ENCODE results near the gene LMBR1L.
"Not testable (repeated sequence)": the region's sequence is repeated elsewhere in the genome, so short reads cannot be mapped to it uniquely, and the experiment has no call there.

LMBR1L gene, protein sequence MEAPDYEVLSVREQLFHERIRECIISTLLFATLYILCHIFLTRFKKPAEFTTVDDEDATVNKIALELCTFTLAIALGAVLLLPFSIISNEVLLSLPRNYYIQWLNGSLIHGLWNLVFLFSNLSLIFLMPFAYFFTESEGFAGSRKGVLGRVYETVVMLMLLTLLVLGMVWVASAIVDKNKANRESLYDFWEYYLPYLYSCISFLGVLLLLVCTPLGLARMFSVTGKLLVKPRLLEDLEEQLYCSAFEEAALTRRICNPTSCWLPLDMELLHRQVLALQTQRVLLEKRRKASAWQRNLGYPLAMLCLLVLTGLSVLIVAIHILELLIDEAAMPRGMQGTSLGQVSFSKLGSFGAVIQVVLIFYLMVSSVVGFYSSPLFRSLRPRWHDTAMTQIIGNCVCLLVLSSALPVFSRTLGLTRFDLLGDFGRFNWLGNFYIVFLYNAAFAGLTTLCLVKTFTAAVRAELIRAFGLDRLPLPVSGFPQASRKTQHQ

DNA sequence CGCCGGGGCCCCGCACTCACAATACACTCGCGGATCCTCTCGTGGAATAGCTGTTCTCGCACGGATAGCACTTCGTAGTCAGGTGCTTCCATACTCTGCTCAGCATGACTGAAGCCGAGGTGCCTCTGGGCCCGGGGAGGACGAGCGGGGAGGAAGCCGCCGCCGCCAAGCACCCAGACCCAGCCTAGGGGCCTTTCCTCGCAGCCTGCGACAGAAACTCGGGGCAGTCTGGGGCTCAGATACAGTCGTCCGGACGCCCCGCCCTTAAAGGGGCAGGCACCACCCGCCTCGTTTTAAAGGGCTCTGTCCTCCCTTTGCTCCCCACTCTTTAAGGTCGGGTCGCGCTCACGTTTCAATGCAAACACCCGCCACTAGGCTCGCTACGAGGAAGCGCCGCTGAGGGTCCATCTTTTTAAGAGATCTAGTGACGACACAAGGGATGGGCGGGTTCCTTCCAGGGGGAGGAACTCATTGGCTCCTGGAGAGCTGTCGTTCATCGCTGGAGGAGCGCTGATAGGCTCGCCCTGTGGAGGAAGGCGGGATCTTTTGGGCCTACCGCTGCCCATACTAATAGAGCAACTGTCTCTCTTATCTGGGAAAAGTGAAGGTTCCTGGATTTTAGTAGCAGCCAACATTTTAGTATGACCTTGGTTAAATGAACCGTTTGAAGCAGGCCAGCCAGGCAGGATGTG lies at the start of gene LMBR1L:
TSS of gene LMBR1L (minus strand) at position 384 of the 692 bp plus-strand sequence. CDS start at position 92, 292 bp downstream.
- peak; percentile 96 for DNase-seq

DNA sequence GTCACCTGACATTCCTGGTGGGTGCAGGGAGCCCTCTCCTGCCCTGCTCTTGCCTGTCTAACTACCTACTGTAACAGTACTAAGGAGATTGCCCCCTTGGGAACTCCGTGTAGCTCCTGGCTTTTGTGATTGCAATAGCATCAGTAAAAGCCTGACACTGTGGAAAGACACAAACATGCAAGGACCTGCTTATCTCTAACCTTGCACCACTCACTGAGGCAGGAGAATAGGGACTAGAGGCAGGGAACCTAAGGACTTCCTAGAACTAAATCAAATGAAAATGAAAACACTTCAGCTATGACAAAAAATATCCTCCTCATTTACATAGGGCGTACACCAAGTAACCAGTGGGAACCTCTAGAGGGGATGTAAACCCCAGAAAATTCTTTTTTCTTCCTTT lies 49.8 kb upstream of the LMBR1L start:
- no peak for DNase-seq

DNA sequence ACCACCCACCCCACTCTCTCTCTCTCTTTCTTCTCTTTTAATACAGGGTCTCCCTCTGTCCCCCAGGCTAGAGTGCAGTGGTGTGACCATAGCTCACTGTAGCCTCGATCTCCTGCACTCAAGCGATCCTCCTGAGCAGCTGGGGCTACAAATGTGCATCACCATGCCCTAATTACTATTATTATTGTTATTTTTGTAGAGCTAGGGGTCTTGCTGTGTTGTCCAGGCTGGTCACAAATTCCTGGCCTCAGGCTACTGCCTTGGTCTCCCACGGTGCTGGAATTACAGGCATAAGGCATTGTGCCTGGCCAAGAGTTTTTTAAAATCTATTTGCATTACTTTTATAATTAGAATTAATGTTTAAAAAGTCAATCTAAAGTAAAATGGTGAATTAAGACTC lies 43.6 kb upstream of the LMBR1L start:
- no peak for DNase-seq

DNA sequence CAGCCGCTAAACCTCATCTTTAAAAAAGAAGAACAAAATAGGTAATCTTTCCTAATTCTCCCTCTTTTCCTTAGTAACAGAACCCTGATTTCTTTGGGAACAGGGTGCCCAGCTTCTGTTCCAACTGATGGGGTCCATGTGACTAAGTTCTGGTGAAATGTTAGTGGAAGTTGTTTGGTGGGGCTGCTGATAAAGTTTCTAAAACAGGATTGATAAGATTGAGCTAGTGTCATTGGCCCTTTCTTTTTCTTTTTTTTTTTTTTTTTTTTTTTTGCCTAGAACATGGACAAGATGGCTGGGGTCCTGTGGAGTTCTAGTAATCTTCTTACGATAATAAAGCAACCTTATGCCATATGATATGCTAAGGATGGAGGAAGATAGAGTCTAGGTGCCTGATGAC lies 36.7 kb upstream of the LMBR1L start:
- DNase-seq: no peak

DNA sequence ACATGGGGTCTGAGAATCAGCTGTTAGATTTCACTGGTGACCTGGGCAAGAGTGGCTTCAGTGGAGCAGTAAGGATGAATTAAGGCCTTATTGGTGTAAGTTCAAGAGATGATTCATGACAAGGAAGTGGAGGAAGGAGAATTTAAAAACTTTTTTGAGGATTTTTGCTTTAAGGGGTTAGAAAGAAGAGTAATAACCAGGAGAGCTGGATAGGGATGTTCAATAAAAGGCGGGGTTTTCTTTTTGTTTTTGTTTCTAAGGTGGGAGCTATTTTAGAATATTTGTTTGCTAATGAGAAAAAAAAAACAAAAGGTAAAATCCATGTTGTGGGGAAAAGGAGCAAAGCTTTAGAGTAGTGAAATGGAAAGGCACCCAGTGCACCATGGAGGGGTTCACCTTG lies 35.8 kb upstream of the LMBR1L start:
- DNase-seq: no peak

DNA sequence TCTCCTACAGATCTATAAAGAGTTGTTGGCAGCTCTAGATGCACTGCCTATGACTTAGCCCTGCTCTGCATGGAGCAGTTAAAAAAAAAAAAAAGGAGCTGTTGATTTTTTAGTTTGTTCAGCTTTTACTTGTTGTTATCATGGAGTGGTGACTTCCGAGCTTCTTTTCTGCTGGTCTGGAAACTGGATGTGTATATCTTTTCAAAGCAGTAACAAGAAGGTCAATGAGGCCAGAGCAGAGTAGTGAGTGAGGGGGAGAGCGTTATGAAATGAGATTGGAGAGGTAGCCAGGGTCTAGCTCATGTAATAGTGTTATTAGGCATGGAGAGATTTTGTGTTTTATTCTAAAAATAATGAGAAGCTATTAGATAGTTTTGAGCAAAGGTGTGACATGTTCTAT lies 33.7 kb upstream of the LMBR1L start:
- no peak for DNase-seq

DNA sequence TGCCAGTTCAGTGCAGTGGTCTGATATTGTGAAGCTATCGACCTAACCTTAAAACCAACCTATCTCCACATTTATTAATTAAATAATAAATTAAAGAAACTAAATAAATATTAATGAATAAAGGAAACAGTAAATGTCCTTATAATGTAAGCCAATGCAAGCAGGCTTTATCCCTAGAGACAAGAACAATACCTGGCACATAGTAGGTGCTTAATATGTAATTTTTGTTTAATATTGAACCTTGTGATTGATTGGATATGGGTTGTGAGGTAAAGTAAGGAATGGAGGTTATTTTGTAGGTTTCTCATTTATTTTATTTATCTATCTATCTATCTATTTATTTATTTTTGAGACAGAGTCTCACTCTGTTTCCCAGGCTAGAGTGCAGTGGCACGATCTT lies 28.4 kb upstream of the LMBR1L start:
- DNase-seq: no peak

DNA sequence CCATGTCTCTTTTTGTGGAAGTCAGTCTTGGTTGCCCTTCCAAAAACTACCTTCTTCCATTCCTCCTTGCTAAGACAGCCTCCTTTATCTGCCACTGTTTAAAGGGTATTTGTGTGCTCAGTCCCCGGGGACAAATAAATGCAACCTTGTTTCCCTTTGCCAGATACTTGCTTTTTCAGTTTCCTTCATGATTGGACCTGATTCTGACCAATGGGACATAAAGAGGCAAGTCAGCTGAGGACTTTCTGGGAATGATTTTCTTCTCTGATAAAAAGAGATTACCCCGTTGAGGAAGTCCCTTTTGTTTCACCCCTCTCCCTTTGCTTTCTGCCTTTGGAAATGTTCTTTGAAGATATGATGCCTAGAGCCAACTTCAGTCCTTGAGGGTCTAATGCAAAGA lies 27.9 kb upstream of the LMBR1L start:
- DNase-seq: no peak

DNA sequence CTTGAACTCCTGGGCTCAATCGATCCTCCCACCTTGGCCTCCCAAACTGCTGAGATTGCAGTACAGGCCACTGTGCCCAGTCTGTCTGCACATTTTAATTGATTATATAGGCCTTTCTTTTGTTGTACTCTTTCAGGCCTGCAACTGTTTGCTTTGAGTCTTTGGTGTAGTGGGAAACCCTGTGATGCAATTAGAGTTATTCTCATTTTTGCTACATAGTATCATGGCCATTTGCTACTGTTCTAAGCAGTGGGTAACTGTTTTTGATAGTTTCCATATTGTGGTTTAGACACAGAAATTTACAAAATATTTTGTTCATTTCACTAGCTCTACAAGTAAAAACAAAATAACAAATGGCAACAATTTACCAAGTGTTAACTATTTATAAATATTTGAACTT lies 26.8 kb upstream of the LMBR1L start:
- no peak for DNase-seq

DNA sequence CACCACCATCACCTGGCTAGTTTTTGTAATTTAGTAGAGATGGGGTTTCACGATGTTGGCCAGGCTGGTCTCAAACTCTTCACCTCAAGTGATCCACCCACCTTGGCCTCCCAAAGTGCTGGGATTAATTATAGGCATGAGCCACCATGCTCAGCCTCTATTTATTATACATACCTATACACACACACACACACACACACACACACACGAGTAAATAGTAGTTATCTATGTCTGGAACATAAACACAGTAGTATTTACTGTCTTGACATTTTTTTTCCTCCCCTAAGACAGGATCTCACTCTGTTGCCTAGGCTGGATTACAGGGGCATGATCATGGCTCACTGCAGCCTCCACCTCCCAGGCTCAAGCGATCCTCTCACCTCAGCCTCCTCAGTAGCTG lies 26.4 kb upstream of the LMBR1L start:
- DNase-seq: not testable (repeated sequence)

DNA sequence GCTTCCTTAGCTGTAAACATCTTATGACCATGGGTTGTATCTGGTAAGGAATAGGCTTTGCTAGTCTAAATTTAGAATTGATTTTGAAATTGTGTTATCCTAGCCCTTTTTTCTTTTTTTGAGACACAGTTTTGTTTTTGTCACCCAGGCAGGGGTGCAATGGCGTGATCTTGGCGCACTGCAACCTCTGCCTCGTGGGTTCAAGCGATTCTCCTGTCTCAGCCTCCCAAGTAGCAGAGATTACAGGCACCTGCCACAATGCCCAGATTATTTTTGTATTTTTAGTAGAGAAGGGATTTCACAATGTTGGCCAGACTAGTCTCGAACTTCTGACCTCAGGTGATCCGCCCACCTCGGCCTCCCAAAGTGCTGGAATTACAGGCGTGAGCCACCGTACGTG lies 22.9 kb upstream of the LMBR1L start:
- no peak for DNase-seq

DNA sequence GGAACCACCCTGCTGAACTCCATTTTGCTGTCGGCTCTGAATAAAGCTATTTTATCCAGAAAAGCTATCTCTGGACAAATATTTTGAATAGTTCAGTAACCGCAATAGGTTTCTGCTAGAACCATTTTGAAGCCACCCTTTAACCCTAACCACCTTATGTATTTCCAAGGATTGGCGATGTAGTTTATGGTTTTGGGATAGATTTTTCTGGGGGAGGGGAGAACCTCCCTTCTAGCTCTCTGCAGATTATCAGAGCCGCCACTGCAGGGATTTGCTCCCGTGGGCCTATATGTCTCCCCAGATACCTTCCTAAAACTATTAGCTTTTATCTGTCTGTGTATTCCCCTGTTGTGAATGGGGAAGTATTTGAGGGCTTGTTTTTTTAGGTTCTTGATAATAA lies 22.4 kb upstream of the LMBR1L start:
- no peak for DNase-seq

DNA sequence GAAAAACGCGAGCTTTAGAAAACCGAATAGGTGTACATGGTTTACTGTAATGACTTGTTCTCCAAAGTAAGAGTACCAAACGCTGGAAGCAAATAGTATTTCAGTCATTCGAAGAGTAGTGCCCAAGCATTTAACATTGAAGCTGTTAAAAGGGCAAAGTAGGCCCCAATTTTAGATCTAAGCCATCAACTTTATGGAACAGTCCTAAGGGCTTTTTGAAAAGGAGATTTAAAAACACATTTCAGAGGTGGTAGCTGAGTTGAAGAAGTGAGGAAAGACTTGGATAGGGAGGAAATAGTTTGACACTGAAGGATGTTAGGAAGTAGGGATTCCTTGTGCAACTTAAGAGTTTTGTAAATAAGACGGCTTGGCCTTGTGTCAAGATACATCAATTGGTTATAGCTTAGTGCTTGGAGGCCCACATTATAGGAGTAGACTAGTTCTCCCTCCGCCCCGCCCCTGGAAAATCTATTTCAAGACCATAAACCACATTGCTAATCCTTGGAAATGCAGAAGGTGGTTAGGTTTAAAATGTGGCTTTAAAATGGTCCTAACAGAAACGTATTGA lies 21.3 kb upstream of the LMBR1L start:
- no peak for DNase-seq

DNA sequence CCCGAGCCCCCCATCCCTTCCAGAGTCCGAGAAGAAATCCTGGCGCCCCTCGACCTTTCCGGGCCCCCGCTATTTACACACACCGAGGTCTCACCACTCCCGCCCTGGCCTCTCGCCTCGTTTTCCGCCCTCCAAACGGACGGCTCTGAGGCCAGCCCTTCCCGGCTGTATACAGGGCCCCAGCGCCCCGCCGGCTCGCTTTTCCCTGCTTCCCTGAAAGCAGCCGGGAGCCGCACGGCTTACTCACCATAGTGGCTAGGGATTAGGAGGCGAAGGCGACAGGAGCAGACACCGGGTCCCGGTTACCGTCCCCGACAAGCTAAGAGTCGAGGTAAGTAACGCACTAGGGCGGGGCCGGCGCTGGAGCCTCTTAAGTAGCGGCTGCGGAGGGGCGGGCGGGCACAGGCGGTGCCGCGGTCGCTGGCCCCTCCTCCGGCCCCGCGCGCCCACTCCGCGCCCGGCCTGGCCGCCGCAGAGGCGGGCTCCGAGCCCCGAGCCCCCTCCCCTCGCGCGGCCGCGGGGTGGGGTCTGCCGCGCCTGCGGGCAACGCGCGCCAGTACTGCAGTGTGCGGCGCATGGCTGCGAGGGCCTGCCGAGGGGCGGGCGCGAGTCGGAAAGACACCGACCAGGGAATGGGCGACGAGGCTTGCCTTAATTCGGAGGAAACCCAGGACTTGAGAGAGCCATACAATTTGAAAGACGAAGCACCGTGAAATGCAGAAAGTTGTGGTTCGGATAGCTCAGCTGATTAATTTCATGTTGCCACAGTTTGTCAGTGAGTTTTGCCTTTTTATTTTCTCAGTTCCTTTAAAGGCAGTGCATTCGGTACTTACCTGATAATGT lies 20.6 kb upstream of the LMBR1L start, which contains the start of gene TUBA1B:
TSS of gene TUBA1B (minus strand) at position 345 of the 843 bp plus-strand sequence. CDS start at position 250, 95 bp downstream.
- DNase-seq: peak; percentile 92

DNA sequence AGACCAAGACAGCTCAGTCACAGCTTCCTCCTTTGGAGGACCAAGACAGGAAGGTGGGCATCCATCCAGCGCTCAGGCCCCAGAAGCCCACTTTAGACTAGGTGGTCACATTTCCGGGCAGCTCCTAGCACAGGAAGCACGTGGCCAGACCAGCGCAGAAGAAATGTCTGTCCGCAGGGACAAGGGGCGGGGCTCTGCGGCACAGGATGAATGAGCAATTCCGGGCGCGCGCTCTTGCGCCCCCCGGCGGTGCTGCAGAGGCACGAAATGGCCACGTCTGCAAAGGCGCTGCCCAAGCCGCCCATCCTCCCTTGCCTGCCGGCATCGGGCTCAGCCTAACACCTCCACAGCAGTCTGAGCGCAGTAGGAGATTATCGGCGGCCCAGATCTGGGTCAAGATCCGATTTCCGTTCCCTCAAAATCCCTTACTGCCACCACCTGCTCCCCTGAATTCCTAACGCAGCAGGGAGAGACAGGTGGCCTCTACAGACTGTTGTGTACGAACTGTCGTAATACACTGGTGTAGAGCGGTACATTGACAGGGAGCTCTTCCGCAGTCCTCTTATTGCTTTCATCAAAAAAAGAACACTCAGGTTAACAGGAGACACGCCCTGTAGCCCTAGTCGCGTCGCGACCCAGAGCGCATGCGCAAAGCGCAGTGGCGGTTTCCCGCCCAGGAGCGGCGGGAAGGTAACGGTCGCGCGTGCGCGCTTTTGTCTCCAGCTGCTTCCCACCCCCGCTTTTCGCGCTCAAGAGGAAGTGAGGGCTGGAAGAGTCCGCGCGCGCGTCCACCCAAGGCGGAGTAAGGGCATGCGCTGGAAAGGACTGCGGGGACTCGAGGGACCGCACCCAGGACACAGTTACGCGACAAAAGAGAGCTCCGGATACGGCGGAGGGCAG lies 19.8 kb upstream of the LMBR1L start:
- peak; percentile 93 for DNase-seq

DNA sequence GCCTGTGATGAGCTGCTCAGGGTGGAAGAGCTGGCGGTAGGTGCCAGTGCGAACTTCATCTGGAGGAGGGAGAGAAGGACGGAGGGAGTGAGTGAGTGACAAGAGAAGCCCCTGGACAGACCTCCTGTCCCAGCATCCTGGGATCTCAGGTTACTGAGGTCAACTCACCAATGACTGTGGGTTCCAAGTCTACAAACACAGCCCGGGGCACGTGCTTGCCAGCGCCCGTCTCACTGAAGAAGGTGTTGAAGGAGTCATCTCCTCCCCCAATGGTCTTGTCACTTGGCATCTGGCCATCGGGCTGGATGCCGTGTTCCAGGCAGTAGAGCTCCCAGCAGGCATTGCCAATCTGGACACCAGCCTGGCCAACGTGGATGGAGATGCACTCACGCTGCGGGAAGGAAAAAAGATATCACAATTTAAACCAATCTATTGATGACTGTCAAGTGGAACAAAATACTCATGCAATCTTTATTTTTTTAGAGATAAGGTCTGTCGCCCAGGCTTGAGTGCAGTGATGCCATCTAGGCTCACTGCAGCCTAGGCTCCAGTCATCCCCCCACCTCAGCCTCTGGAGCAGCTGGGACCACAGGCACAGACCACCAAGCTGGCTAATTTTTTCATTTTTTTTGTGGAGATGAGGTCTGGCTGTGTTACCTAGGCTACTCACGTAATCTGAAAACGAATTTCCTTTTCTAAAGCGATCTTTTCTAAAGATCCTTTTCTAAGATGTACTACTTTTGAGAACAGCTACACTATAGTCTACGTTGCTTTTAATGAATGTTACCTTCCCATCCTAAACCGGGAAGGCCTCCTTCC lies 18.9 kb upstream of the LMBR1L start:
- DNase-seq: no peak

DNA sequence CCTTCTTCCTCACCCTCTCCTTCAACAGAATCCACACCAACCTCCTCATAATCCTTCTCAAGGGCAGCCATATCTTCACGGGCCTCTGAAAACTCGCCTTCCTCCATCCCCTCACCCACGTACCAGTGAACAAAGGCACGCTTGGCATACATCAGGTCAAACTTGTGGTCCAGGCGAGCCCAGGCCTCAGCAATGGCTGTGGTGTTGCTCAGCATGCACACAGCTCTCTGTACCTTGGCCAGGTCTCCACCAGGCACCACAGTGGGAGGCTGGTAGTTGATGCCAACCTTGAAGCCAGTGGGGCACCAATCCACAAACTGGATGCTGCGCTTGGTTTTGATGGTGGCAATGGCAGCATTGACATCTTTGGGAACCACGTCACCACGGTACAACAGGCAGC lies 17.3 kb upstream of the LMBR1L start:
- not testable (repeated sequence) for DNase-seq

DNA sequence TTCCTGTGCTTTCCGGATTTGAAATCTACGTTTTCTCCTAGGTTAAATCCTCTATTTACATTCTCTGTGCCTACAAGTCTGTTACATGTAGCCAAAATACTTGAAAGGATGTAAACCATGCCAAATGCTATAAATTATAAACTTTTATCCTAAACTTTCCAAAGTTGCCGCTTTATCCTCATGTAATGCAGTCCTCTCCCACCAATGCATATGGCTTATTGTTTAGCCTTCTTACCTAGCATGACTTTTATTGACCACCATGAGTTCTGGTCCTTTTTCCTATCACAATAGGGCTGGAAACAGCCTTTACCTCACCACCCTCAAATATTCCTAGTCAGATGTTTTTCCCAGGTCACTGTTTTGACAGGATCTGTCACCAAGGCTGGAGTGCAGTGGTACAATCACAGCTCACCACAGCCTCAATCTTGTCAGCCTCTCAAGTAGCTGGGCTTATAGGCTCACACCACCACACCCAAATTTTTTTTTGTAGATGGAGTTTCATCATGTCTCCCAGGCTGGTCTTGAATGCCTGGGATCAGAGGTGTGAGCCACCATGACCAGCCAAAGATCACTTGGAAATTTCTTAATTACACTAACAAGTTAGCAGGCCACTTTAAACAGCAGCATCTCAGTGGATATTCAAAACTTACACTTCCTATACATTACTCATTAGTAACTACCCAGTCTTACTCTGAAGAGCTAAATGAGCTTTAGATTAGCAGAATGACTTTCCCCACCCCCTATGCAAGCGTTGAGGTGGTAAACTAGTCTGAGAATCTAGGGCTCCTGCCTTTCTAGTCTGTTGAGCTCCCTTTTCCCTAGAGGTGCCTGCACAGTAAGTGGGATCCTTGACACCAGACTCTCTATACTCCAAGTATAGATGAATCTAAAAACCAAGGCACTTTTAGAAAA lies 16.5 kb upstream of the LMBR1L start:
- DNase-seq: no peak

DNA sequence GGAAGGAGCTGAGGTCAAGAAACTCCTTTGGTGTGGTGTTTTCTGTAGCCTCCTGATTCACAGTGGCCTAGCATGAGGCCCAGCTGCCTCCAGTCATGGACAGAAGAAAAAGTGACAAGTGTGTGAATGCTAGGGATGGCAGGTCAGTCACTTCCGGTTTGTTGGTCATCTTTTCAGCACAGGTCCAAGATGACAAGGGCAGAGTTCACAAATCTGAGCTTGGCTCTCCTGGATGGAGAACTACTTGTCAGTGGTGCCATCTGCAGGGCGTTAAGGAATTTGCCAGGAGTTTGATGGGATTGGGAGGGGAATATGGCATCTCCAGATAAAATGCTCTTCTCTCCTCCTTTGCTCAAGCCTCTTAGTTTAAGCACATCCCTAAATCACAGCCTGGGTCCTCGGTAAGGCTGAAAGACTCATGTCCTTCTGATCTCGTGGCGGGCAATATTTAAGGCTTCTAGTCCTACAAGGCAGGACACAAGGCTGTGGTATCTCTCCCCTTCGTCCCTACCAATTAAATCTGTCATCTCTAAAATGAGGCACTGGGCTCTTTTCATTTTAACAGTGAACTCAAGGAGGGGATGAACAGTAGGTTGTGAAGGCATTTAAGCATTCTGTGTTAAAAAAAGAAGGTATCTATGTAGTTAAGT lies 10.5 kb upstream of the LMBR1L start:
- DNase-seq: no peak
